Germinal center (tissue), 1 donor: ENCODE data around the gene NPPA.

ENCODE experiments used
- DNase-seq: peaks from one replicate; pipeline ENCODE4 v3.0.0; 2012; ENCODE audit warnings: mixed read lengths, low spot score

NPPA gene

GRCh38 chr1:11842154-11843041 is 5.2 kb downstream of the NPPA start:
- DNase-seq = no peak

GRCh38 chr1:11841245-11842153 is 6.1 kb downstream of the NPPA start:
- no peak for DNase-seq

- no peak for DNase-seq
Measured at GRCh38 chr1:11839727-11840705, 7.6 kb downstream of the NPPA start.

DNA sequence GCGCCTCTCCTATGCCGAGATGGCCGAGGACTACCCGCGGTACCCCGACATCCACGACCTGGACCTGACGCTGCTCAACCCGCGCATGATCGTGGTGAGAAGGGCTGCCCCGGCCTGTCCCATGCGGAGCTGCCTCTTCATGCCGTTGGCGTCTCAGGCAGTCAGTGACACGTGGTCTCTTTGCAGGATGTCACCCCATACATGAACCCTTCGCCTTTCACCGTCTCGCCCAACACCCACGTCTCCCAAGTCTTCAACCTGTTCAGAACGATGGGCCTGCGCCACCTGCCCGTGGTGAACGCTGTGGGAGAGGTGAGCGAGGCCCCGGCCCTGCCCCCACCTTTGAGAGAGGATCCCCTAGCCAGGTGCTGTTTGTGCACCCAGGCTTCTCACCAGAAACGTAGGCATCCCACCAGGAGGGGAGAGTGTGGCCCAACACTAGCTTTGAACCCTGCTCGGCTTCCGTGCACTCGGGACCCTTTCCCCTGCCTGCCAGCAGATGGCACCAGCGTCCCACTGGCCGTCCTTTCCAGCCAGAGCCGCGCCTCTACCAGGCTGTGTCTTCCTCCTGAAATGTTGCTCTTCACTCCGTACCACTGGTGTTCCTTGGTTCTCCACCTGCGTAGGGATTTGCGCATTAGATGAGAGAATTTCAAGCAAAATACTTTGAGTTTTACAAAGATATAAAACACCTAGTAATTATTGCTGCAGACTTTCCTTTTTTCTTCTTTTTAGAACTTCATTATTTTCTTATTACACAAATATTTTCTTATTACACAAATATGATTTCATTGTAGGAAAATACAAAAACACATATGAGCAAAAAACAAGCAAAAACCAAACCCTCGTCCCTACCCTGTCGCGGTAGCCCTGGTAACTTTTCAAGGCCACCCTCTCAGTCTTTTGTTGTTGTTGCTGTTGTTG is 9.0 kb downstream of the NPPA start:
- peak; percentile 85 for DNase-seq

- no peak for DNase-seq
Measured at GRCh38 chr1:11837767-11838348, 9.7 kb downstream of the NPPA start.

DNA sequence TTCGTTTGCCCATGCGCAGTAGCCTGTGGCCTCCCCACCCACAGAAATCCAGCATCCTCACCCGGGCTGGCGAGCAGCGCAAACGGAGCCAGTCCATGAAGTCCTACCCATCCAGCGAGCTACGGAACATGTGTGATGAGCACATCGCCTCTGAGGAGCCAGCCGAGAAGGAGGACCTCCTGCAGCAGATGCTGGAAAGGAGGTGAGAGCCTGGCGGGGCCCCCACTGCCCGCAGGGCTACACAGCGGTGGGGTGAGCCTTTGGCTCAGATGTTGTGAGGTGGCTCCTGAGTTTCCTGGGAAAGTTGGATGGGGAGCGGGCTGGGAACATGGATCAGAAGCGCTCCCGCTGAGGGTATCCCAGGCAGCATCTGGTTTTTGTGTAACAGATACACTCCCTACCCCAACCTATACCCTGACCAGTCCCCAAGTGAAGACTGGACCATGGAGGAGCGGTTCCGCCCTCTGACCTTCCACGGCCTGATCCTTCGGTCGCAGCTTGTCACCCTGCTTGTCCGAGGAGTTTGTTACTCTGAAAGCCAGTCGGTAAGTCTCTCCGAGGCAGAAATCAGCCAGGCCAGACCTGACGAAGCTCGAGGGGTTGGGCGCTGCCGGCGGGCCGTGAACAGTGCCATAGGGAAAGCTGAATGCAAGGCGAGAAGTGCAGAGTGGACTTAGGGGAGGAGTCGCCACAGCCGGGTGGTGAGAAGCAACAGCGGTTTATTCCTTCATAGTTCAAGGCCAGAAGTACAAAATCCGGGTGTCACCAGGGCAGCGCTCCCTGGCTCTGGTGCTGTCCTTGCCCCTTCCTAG is 10.4 kb downstream of the NPPA start:
- DNase-seq = no peak

GRCh38 chr1:11835441-11836225 is 11.9 kb downstream of the NPPA start:
- no peak for DNase-seq

DNA sequence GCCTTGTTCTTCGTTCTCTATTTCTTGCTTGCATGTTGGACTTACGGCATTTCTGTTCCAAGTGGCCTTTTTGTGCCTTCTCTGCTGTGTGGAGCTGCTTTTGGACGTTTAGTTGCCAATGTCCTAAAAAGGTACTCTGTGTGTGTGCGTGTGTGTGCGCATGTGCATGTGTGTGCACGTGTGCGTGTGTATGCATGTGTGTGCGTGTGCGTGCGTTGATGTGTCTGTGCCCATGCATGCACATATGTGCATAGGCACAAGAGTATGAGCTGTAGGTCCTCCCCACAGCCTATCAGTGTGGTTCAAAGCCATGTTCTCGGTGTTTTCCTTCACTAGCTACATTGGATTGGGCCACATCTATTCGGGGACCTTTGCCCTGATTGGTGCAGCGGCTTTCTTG is 13.7 kb downstream of the NPPA start:
- no peak for DNase-seq

DNA sequence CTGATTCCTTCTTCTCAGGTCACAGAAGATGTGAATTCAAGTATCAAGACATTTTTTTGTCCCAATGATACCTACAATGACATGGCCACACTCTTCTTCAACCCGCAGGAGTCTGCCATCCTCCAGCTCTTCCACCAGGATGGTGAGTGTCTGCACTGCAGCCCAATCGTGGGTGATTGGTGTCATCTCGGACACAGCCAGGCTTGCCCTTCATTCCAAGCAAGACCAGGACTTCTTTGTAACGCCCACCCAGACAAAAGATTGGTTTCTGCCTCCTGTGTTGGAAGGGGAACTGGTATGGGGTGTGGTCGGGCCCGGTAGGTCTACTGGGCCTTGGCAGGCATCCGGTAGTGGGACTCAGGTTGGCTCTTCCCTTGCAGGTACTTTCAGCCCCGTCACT is 14.1 kb downstream of the NPPA start:
- DNase-seq = no peak

DNA sequence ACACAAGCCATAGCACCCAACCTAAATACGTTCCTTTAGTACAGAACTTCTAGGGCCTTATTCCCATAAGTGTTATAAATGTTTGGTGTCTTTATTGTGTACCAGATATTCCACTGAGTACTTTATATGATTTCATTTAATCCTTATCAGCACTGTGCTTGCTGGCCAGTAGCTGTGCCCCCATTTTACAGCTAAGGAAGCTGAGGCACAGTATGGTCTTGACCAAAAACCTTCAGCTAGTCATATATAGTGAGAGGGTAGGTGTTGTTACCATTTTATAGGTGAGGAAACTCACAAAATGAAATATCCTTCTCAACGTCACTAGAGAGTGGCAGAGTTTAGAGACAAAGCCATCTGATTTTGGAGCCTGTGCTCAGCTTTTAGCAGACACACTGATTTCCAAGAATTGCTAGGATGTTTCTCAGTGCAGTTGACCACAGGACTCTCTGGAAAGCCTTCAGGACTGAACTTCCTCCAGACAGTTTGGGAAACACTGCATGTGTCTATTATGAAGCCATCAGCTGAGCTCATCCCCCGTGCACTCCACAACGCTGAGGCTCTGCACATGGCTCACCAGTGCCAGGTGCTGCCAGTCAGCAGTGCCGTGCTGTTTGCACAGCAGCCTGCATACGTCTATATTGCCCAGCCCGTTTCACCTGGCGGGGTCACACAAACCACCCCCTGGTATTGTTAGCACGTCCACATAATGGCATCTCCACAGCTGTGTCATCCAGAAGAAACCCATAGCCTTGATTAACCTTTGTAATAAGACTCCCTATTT is 15.4 kb downstream of the NPPA start:
- DNase-seq = no peak

DNA sequence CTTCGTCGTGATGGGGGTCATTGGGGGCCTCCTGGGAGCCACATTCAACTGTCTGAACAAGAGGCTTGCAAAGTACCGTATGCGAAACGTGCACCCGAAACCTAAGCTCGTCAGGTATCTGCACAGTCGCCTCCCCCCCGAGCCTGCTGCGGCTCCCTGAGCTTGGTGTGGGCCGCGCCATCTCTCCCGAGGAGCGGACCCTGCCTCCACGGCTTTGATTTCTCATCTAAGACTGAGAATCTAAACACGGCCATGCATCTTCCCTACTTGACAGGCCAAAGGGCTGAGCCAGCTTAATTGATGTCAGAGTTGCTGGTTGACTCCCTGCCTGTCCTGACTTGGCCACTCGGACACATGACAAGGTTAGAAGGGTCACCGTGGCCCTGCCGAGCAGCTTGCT is 19.1 kb downstream of the NPPA start:
- DNase-seq = no peak

DNA sequence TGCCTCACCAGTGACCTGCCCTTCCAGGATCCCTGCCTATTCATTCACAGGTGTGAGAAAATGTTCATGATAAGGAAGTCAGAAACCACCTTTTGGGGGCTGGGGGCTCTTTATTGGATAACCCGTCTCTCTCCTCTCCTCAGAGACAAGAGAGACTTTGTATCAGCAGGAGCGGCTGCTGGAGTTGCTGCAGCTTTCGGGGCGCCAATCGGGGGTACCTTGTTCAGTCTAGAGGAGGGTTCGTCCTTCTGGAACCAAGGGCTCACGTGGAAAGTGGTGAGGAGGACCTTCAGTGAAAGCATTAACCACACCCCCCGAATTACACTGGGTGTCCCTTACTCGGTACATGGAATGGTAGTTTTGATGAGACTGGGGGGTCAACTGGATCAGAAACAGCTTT is 20.6 kb downstream of the NPPA start:
- no peak for DNase-seq

DNA sequence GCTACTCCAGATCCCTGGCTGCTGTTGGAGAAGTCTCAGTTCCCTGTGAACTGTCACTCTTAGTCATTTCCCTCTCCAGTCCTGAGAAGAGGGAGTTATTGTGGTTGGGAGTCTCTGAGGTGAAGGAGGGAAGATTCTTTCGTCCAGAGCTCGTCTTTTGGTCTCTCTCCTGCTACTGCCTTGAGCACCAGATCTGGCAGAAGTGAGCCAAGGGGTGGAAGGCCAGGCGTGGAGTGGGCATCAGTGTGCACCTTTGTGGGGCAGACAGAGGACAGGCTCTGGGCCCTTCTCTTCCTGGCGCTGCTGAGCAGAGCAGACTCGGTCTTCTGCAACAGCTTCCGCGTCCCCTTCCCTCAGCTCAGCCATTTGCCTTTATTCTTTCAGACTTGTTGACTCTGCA is 22.5 kb downstream of the NPPA start:
- DNase-seq = no peak

GRCh38 chr1:11823366-11824137 is 24.0 kb downstream of the NPPA start:
- no peak for DNase-seq

- no peak for DNase-seq
Measured at GRCh38 chr1:11822091-11822490, 25.5 kb downstream of the NPPA start.

- no peak for DNase-seq
Measured at GRCh38 chr1:11817192-11817591, 30.4 kb downstream of the NPPA start.

- DNase-seq = no peak
Measured at GRCh38 chr1:11813021-11813420, 34.6 kb downstream of the NPPA start.
